Liver (tissue), 9 donors: Measurements from ENCODE around the gene SYF2. TPM values are rescaled to one million over a fixed set of nuclear protein-coding genes. Genes with fewer than 3 reads are reported as not detected.

Experiments used
- DNase-seq: peaks from one replicate; pipeline ENCODE4 v3.0.0-alpha.2; 2017; ENCODE audit warnings: low spot score
- H3K27ac ChIP-seq, 2 donors: one replicate each; pipeline ENCODE4 v1.7.0; 2013; ENCODE audit warnings: inconsistent platforms in 2 of 2, low read length in 2 of 2, control low read depth in 1 of 2, low read depth in 1 of 2, mild to moderate bottlenecking in 1 of 2
- H3K27me3 ChIP-seq, 4 donors: one replicate each; pipeline versions ENCODE4 v1.6.1 to v1.7.0; 2013; ENCODE audit warnings: low read length in 3 of 4, inconsistent platforms in 1 of 4, mild to moderate bottlenecking in 1 of 4, moderate library complexity in 1 of 4; ENCODE audit not compliant: control insufficient read depth in 4 of 4, insufficient read depth in 4 of 4
- H3K36me3 ChIP-seq, 4 donors: one replicate each; pipeline versions ENCODE4 v1.6.1 to v1.7.0; 2013; ENCODE audit warnings: low read length in 3 of 4, mild to moderate bottlenecking in 3 of 4, low read depth in 1 of 4, moderate library complexity in 1 of 4; ENCODE audit not compliant: control insufficient read depth in 4 of 4, insufficient read depth in 3 of 4
- H3K4me1 ChIP-seq, 4 donors: one replicate each; pipeline versions ENCODE4 v1.6.1 to v1.7.0; 2013; ENCODE audit warnings: low read length in 3 of 4, mild to moderate bottlenecking in 3 of 4, moderate library complexity in 1 of 4; ENCODE audit not compliant: control insufficient read depth in 4 of 4, insufficient read depth in 4 of 4
- H3K4me3 ChIP-seq, 3 donors: one replicate each; pipeline versions ENCODE4 v1.6.1 to v1.7.0; 2013; ENCODE audit warnings: low read length in 3 of 3, control low read depth in 1 of 3, low read depth in 1 of 3, mild to moderate bottlenecking in 1 of 3
- H3K9ac ChIP-seq, 2 donors: one replicate each; pipeline ENCODE4 v1.7.0; 2013; ENCODE audit warnings: low read length in 2 of 2, mild to moderate bottlenecking in 2 of 2, moderate library complexity in 2 of 2, control low read depth in 1 of 2, low read depth in 1 of 2
- H3K9me3 ChIP-seq, 4 donors: one replicate each; pipeline versions ENCODE4 v1.6.1 to v1.7.0; 2013; ENCODE audit warnings: low read length in 3 of 4; ENCODE audit not compliant: control insufficient read depth in 4 of 4
- ATF3 ChIP-seq: IDR thresholded peaks from 2 replicates; pipeline ENCODE4 v1.6.1; 2016; ENCODE audit warnings: antibody characterized with exemption
- CTCF ChIP-seq: fragments of 150-350 bp; IDR thresholded peaks from 2 replicates; pipeline ENCODE4 v1.5.1; 2017; ENCODE audit warnings: improper control_type of control experiment, low read depth, low read length; ENCODE audit not compliant: missing input control
- EGR1 ChIP-seq, 2 donors: IDR thresholded peaks; 2 replicates each; pipeline ENCODE4 v1.6.1; 2016 to 2018; ENCODE audit warnings: antibody characterized with exemption in 2 of 2, low read depth in 2 of 2
- FOXA1 ChIP-seq: IDR thresholded peaks from 2 replicates; pipeline ENCODE4 v1.6.1; 2016; ENCODE audit warnings: antibody characterized with exemption
- FOXA2 ChIP-seq: IDR thresholded peaks from 2 replicates; pipeline ENCODE4 v1.6.1; 2016; ENCODE audit warnings: antibody characterized with exemption
- GABPA ChIP-seq, 2 donors: IDR thresholded peaks in 1 of 2; conservative IDR thresholded peaks in 1 of 2; 2 replicates each; pipeline ENCODE4 v1.6.1; 2016; ENCODE audit warnings: antibody characterized with exemption in 2 of 2, mild to moderate bottlenecking in 1 of 2, moderate library complexity in 1 of 2
- HNF4A ChIP-seq, 2 donors: conservative IDR thresholded peaks; 2 replicates each; pipeline ENCODE4 v1.6.1; 2016; ENCODE audit warnings: antibody characterized with exemption in 2 of 2, mild to moderate bottlenecking in 2 of 2
- HNF4G ChIP-seq: IDR thresholded peaks from 2 replicates; pipeline ENCODE4 v1.6.1; 2016; ENCODE audit warnings: antibody characterized with exemption
- JUND ChIP-seq, 2 donors: IDR thresholded peaks; 2 replicates each; pipeline ENCODE4 v1.6.1; 2016; ENCODE audit warnings: antibody characterized with exemption in 2 of 2
- MAX ChIP-seq: IDR thresholded peaks from 2 replicates; pipeline ENCODE4 v1.6.1; 2016; ENCODE audit warnings: antibody characterized with exemption
- NR2F2 ChIP-seq: IDR thresholded peaks from 2 replicates; pipeline ENCODE4 v1.6.1; 2016; ENCODE audit warnings: antibody characterized with exemption
- RAD21 ChIP-seq, 2 donors: IDR thresholded peaks; 2 replicates each; pipeline ENCODE4 v1.6.1; 2016; ENCODE audit warnings: antibody characterized with exemption in 2 of 2, mild to moderate bottlenecking in 2 of 2
- REST ChIP-seq: IDR thresholded peaks from 2 replicates; pipeline ENCODE4 v1.6.1; 2016; ENCODE audit warnings: antibody characterized with exemption, mild to moderate bottlenecking
- RXRA ChIP-seq, 2 donors: IDR thresholded peaks; 2 replicates each; pipeline ENCODE4 v1.6.1; 2017 to 2018; ENCODE audit warnings: antibody characterized with exemption in 2 of 2, mild to moderate bottlenecking in 1 of 2
- SP1 ChIP-seq: IDR thresholded peaks from 2 replicates; pipeline ENCODE4 v1.6.1; 2018; ENCODE audit warnings: antibody characterized with exemption, mild to moderate bottlenecking
- TAF1 ChIP-seq: conservative IDR thresholded peaks from 2 replicates; pipeline ENCODE4 v1.6.1; 2016; ENCODE audit warnings: antibody characterized with exemption, mild to moderate bottlenecking
- YY1 ChIP-seq: IDR thresholded peaks from 2 replicates; pipeline ENCODE4 v1.6.1; 2016; ENCODE audit warnings: antibody characterized with exemption, mild to moderate bottlenecking
- ZBTB33 ChIP-seq: IDR thresholded peaks from 2 replicates; pipeline ENCODE4 v1.6.1; 2016; ENCODE audit warnings: antibody characterized with exemption
- WGBS: extraction: QIAGEN DNeasy Blood & Tissue Kit; methylation state at CpG from one replicate; pipeline ENCODE4 v1.1.7; 2013; 5-methylcytosine and 5-hydroxymethylcytosine counted together
- polyA plus RNA-seq, 2 donors: library from polyadenylated mRNA; stranded (reverse) in 1 of 2; unstranded in 1 of 2; fragments of 200-250 nt in 1 of 2; fragments of >200 nt in 1 of 2; fragmentation: Nextera tagmentation in 1 of 2; extraction: Ambion mirVana in 1 of 2; gene quantifications; one replicate each; pipeline versions ENCODE4 v1.2.1 to v1.2.3, GENCODE V29; 2013 to 2015
- total RNA-seq, 2 donors: library from RNA; depleted of rRNA; stranded (reverse); fragments of >200 nt; gene quantifications; one replicate each; pipeline ENCODE4 v1.2.3, GENCODE V29; 2014
- donor health status: healthy.
- donor health status: healthy.
- donor health status: healthy.
- donor health status: healthy.
- donor health status: healthy.

The SYF2 gene
- total and polyA plus RNA-seq, 4 donors: 12.0 to 24.0 (median 15.2) TPM

GRCh38 chr1:25232866-25233784, 823 bp upstream of the SYF2 start:
- Histone ChIP-seq H3K27ac (peak overlapping the region; percentile 81 to 86), H3K4me1 (peaks cover 0 to 24% (median 16%) of the 10 kb centered on the region in 4 donors), H3K4me3 (peak overlapping the region; percentile 91 to 99 (median 98)), H3K9ac (peak overlapping the region; percentile 69 to 94), H3K36me3 (peaks cover 1 to 18% (median 16%) of the 10 kb centered on the region in 4 donors), H3K27me3 (no peaks in the 10 kb centered on the region), H3K9me3 (no peaks in the 10 kb centered on the region)
- no peak for TF ChIP-seq FOXA1
- TF ChIP-seq YY1: no peak
- peak; percentile 33 for TF ChIP-seq ATF3
- TF ChIP-seq NR2F2: peak; percentile 77
- TF ChIP-seq HNF4G: no peak
- TF ChIP-seq SP1: peak; percentile 46
- no peak for TF ChIP-seq JUND (IDR thresholded peaks at IDR 0.05)
- TF ChIP-seq GABPA (IDR thresholded peaks at IDR 0.05 in 1 of 2, conservative IDR thresholded peaks at IDR 0.05 in 1 of 2): no peak
- no peak for TF ChIP-seq TAF1
- no peak for TF ChIP-seq FOXA2
- TF ChIP-seq RAD21 (IDR thresholded peaks at IDR 0.05): no peak
- TF ChIP-seq RXRA (IDR thresholded peaks at IDR 0.05): peak; percentile 31 to 63
- peak; percentile 31 to 63 for TF ChIP-seq HNF4A (conservative IDR thresholded peaks at IDR 0.05)
- WGBS: 25% methylated on average over 13 of the region's 13 CpGs
- peak; percentile 86 for DNase-seq

- no peak overlapping the region for H3K27ac ChIP-seq
- WGBS: 90% methylated on average over 3 of the region's 3 CpGs
- H3K9ac ChIP-seq: no peak overlapping the region
- no peak overlapping the region for H3K4me3 ChIP-seq
- TF ChIP-seq ATF3: no peak
- no peak for TF ChIP-seq YY1
- no peak for TF ChIP-seq EGR1 (IDR thresholded peaks at IDR 0.05; ENCODE audit: low read depth in 2 of 2)
- TF ChIP-seq REST: no peak
- TF ChIP-seq SP1: no peak
- no peak for TF ChIP-seq ZBTB33
- no peak for TF ChIP-seq HNF4G
- no peak for TF ChIP-seq RAD21 (IDR thresholded peaks at IDR 0.05)
- no peak for TF ChIP-seq MAX
- TF ChIP-seq FOXA1: no peak
- TF ChIP-seq RXRA (IDR thresholded peaks at IDR 0.05): no peak
- TF ChIP-seq NR2F2: no peak
- no peak for TF ChIP-seq HNF4A (conservative IDR thresholded peaks at IDR 0.05)
- TF ChIP-seq TAF1: no peak
- TF ChIP-seq FOXA2: no peak
- no peak for TF ChIP-seq CTCF
- H3K36me3 ChIP-seq: peaks cover 18 to 69% (median 53%) of the 10 kb centered on the region in 4 donors
- H3K27me3 ChIP-seq: no peaks in the 10 kb centered on the region
- H3K4me1 ChIP-seq: no peaks in the 10 kb centered on the region
- no peaks in the 10 kb centered on the region for H3K9me3 ChIP-seq
- DNase-seq: no peak
Measured at GRCh38 chr1:25223471-25223870, 8.8 kb downstream of the SYF2 start.
